Tibial nerve (tissue), 4 donors: Measurements from ENCODE around the gene NUP93.
"Not testable (repeated sequence)": the region's sequence is repeated elsewhere in the genome, so short reads cannot be mapped to it uniquely, and the experiment has no call there.

Experiments used
- EP300 ChIP-seq, 2 donors: sonication (generic); formaldehyde crosslinking; IDR thresholded peaks; one replicate each; pipeline ENCODE4 v1.6.1; 2017; ENCODE audit warnings: antibody characterized with exemption in 2 of 2, mild to moderate bottlenecking in 1 of 2
- POLR2A ChIP-seq, 2 donors: fragments of 450-650 bp; IDR thresholded peaks; one replicate each; pipeline ENCODE4 v1.6.1; 2017; ENCODE audit warnings: antibody characterized with exemption in 2 of 2, mild to moderate bottlenecking in 2 of 2, moderate library complexity in 2 of 2
- TF ChIP-seq, protein P1 (sequence below), 5 experiments: fragments of 200-600 bp in 3 of 5; fragments of 450-650 bp in 2 of 5; sonication (generic) in 3 of 5; IDR thresholded peaks; one replicate each; pipeline ENCODE4 v1.5.1; 2016 to 2019; ENCODE audit warnings: antibody characterized with exemption in 5 of 5, mild to moderate bottlenecking in 3 of 5, moderate library complexity in 2 of 5

GRCh38 chr16:56717532-56717931, 12.4 kb upstream of the NUP93 start:
- TF ChIP-seq, protein P1, sequence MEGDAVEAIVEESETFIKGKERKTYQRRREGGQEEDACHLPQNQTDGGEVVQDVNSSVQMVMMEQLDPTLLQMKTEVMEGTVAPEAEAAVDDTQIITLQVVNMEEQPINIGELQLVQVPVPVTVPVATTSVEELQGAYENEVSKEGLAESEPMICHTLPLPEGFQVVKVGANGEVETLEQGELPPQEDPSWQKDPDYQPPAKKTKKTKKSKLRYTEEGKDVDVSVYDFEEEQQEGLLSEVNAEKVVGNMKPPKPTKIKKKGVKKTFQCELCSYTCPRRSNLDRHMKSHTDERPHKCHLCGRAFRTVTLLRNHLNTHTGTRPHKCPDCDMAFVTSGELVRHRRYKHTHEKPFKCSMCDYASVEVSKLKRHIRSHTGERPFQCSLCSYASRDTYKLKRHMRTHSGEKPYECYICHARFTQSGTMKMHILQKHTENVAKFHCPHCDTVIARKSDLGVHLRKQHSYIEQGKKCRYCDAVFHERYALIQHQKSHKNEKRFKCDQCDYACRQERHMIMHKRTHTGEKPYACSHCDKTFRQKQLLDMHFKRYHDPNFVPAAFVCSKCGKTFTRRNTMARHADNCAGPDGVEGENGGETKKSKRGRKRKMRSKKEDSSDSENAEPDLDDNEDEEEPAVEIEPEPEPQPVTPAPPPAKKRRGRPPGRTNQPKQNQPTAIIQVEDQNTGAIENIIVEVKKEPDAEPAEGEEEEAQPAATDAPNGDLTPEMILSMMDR (IDR thresholded peaks at IDR 0.05) = not testable (repeated sequence)
- TF ChIP-seq EP300, POLR2A (IDR thresholded peaks at IDR 0.05): not testable (repeated sequence)
